Measurements from ENCODE around the gene CST3.

DNA sequence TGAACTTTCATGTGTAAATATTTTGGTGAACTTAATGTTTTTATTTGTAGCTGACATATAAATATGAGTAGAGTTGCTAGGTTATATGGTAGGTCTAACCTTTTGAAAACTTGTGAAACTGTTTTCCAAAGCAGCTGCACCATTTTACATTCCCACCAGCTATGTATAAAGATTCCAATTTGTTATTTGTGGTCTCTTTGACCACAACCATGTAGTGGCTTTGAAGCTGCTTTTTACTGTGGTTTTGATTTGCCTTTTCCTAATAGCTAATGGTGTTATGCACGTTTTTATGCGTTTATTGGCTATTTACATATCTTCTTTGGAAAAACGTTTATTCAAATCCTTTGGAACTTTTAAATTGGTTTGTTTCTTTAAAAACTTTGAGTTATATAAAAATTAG, 10.3 kb downstream of the CST3 start:
- TF ChIP-seq, protein P1, sequence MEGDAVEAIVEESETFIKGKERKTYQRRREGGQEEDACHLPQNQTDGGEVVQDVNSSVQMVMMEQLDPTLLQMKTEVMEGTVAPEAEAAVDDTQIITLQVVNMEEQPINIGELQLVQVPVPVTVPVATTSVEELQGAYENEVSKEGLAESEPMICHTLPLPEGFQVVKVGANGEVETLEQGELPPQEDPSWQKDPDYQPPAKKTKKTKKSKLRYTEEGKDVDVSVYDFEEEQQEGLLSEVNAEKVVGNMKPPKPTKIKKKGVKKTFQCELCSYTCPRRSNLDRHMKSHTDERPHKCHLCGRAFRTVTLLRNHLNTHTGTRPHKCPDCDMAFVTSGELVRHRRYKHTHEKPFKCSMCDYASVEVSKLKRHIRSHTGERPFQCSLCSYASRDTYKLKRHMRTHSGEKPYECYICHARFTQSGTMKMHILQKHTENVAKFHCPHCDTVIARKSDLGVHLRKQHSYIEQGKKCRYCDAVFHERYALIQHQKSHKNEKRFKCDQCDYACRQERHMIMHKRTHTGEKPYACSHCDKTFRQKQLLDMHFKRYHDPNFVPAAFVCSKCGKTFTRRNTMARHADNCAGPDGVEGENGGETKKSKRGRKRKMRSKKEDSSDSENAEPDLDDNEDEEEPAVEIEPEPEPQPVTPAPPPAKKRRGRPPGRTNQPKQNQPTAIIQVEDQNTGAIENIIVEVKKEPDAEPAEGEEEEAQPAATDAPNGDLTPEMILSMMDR (IDR thresholded peaks at IDR 0.05) = no peak
- no peak for TF ChIP-seq ZFX (IDR thresholded peaks at IDR 0.05; ENCODE audit: borderline replicate concordance)

Data from 22Rv1 (cell line).